Parathyroid adenoma (tissue), 2 donors: ENCODE measurements around the gene DTX3.
A peak's percentile ranks its signal among the peaks of the same experiment; 100 is the strongest.

Experiments
- H2AFZ ChIP-seq: fragments of 300-600 bp; sonication (generic); one replicate; pipeline ENCODE4 v1.7.0; 2017; ENCODE audit warnings: antibody characterized with exemption, mild to moderate bottlenecking
- H3K27ac ChIP-seq: fragments of 300-600 bp; sonication (generic); one replicate; pipeline ENCODE4 v1.7.0; 2017
- H3K27me3 ChIP-seq: fragments of 300-600 bp; sonication (generic); one replicate; pipeline ENCODE4 v1.7.0; 2017; ENCODE audit warnings: low read length; ENCODE audit not compliant: control insufficient read depth, insufficient read depth
- H3K36me3 ChIP-seq: fragments of 300-600 bp; sonication (generic); one replicate; pipeline ENCODE4 v1.7.0; 2017; ENCODE audit warnings: low read length; ENCODE audit not compliant: control insufficient read depth, insufficient read depth
- H3K4me1 ChIP-seq: fragments of 300-600 bp; sonication (generic); one replicate; pipeline ENCODE4 v1.7.0; 2017; ENCODE audit warnings: control low read depth
- H3K4me2 ChIP-seq: fragments of 300-600 bp; sonication (generic); one replicate; pipeline ENCODE4 v1.7.0; 2017; ENCODE audit warnings: low read length
- H3K4me3 ChIP-seq: fragments of 300-600 bp; sonication (generic); one replicate; pipeline ENCODE4 v1.7.0; 2017; ENCODE audit warnings: low read depth, low read length
- H3K79me2 ChIP-seq: fragments of 300-600 bp; sonication (generic); one replicate; pipeline ENCODE4 v1.7.0; 2017; ENCODE audit warnings: control low read depth
- H3K9ac ChIP-seq: fragments of 300-600 bp; sonication (generic); one replicate; pipeline ENCODE4 v1.7.0; 2017; ENCODE audit warnings: mild to moderate bottlenecking
- H3K9me3 ChIP-seq: fragments of 300-600 bp; sonication (generic); one replicate; pipeline ENCODE4 v1.7.0; 2017; ENCODE audit warnings: low read length; ENCODE audit not compliant: control insufficient read depth
- TF ChIP-seq, protein P1 (sequence below): fragments of 300-600 bp; sonication (generic); IDR thresholded peaks from one replicate; pipeline ENCODE4 v1.7.0; 2017; ENCODE audit warnings: antibody characterized with exemption, mild to moderate bottlenecking
- donor health status: primary hyperparathyroidism.

Gene DTX3

DNA sequence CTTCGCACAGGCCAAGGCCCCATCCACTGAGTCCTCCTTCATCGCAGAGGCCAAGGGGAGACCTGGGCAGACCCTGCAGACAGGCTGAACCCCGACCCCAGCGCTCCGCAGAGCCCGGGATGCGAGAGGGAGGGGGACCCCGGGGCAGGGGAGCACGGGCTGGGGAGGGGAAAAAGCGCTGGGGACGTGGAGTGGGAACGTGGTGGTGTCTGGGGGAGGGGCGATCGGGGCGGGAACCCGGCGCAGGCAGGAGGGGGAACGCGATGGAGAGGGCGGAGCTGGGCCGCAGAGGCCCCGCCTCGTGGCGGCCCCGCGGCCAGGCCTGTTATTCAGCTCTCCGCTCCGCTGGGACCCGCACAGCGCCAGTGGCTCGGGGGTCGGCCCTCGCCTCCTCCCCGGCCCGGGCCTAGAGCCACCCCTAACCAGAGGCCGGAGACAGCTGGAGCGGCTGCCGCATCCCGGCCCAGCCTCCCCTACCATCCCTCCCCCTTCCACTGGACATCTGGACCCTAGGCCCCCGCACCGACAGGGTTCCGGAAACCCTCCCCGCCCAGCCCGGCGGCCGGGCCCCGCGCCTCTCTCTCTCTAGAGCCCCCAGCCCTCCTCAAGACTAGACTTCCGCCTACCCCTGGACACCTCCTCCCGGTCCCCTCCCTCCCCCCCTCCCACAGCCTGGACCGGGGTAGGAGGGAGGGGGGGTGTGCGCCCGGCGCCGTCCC lies 6.6 kb downstream of the DTX3 start, which contains the start of gene ARHGEF25:
TSS of gene ARHGEF25 (plus strand) at position 328 of the 719 bp plus-strand sequence. CDS start 460 bp downstream, outside the sequence.
- no peaks in the 10 kb centered on the region for H3K27me3 ChIP-seq
- peaks cover 4% of the 10 kb centered on the region for H3K4me1 ChIP-seq
- H3K4me3 ChIP-seq: peak within 1 kb of the TSS; percentile 65
- TF ChIP-seq, protein P1, sequence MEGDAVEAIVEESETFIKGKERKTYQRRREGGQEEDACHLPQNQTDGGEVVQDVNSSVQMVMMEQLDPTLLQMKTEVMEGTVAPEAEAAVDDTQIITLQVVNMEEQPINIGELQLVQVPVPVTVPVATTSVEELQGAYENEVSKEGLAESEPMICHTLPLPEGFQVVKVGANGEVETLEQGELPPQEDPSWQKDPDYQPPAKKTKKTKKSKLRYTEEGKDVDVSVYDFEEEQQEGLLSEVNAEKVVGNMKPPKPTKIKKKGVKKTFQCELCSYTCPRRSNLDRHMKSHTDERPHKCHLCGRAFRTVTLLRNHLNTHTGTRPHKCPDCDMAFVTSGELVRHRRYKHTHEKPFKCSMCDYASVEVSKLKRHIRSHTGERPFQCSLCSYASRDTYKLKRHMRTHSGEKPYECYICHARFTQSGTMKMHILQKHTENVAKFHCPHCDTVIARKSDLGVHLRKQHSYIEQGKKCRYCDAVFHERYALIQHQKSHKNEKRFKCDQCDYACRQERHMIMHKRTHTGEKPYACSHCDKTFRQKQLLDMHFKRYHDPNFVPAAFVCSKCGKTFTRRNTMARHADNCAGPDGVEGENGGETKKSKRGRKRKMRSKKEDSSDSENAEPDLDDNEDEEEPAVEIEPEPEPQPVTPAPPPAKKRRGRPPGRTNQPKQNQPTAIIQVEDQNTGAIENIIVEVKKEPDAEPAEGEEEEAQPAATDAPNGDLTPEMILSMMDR: no peak
- H3K27ac ChIP-seq: peak within 1 kb of the TSS; percentile 17
- H3K79me2 ChIP-seq: no peaks in the 10 kb centered on the region
- H2AFZ ChIP-seq: peak within 1 kb of the TSS; percentile 90
- peak within 1 kb of the TSS; percentile 37 for H3K9ac ChIP-seq
- H3K4me2 ChIP-seq: peak within 1 kb of the TSS; percentile 79
- no peaks in the 10 kb centered on the region for H3K36me3 ChIP-seq
- no peaks in the 10 kb centered on the region for H3K9me3 ChIP-seq

DNA sequence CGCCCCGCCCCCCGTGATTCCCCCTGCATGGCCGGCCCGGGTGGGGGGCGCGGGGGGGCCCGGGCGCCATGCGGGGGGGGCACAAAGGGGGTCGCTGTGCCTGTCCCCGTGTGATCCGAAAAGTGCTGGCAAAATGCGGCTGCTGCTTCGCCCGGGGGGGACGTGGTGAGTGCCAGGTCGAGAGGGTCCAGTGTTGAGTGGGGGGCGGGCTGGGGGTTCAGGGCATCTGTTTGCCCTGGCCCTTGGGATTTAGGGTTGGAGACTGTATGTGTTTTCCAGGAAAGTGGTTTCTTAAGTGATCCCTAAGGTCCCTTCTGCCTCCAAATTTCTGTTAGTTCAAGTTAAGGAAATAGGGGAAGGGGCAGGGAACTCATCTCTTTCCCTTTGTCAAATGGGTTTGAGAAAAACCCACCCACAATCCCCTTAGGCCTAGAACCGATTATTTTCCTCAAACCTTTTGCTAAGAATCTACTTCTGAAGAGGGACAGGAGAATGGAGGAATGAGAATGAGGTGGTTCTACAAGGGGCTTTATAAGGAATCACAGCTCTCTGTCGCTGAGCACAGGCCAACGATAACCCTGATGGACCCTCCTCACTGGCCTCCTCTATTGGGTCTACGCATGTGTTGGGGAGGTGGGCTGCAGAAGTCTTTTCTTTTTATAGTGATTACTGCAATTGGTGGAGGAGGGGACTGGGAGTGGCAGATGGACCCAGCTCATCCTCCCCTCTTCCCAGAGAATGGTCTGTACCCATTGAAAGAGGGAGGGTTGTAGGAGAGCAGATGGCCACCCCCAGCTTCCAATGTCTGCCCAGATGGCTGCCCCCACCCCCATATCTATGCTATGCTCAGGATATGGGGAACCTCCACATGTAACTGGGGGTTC lies 7.4 kb downstream of the DTX3 start:
- peak overlapping the region; percentile 79 for H3K4me2 ChIP-seq
- no peaks in the 10 kb centered on the region for H3K36me3 ChIP-seq
- peak overlapping the region; percentile 65 for H3K4me3 ChIP-seq
- H3K79me2 ChIP-seq: no peaks in the 10 kb centered on the region
- peaks cover 10% of the 10 kb centered on the region for H3K4me1 ChIP-seq
- TF ChIP-seq, protein P1: no peak
- H2AFZ ChIP-seq: no peak overlapping the region
- no peaks in the 10 kb centered on the region for H3K27me3 ChIP-seq
- no peak overlapping the region for H3K27ac ChIP-seq
- H3K9me3 ChIP-seq: no peaks in the 10 kb centered on the region
- peak overlapping the region; percentile 37 for H3K9ac ChIP-seq

DNA sequence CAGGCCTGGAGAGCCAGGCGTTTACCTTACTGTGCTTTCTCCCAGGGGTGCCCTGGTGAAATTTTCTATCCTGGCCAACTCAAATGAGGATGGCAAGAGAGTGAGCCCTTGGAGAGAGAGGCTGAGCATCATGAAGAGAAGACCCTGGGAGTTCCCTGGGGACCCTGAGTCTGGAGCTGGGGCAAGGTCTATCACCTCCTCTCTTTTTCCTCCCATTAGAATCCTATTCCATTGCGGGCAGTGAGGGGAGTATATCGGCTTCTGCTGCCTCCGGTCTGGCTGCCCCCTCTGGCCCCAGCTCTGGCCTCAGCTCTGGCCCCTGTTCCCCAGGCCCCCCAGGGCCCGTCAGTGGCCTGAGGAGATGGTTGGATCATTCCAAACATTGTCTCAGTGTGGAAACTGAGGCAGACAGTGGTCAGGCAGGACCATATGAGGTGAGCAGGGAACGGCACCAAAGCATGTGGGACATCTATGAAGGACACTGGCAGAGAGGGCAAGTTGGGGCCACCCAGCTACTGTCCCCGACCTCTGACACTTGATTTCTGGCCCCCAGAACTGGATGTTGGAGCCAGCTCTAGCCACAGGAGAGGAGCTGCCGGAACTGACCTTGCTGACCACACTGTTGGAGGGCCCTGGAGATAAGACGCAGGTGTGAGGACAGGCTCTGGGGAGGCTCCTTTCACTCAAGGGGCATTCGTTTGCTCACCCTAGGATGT lies 8.2 kb downstream of the DTX3 start:
- TF ChIP-seq, protein P1: no peak
- Histone ChIP-seq H3K27ac (no peak overlapping the region), H3K4me2 (no peak overlapping the region), H3K79me2 (no peaks in the 10 kb centered on the region), H3K36me3 (no peaks in the 10 kb centered on the region), H3K9ac (no peak overlapping the region), H3K4me3 (no peak overlapping the region), H3K4me1 (peaks cover 10% of the 10 kb centered on the region), H3K9me3 (no peaks in the 10 kb centered on the region), H3K27me3 (no peaks in the 10 kb centered on the region), H2AFZ (no peak overlapping the region)

DNA sequence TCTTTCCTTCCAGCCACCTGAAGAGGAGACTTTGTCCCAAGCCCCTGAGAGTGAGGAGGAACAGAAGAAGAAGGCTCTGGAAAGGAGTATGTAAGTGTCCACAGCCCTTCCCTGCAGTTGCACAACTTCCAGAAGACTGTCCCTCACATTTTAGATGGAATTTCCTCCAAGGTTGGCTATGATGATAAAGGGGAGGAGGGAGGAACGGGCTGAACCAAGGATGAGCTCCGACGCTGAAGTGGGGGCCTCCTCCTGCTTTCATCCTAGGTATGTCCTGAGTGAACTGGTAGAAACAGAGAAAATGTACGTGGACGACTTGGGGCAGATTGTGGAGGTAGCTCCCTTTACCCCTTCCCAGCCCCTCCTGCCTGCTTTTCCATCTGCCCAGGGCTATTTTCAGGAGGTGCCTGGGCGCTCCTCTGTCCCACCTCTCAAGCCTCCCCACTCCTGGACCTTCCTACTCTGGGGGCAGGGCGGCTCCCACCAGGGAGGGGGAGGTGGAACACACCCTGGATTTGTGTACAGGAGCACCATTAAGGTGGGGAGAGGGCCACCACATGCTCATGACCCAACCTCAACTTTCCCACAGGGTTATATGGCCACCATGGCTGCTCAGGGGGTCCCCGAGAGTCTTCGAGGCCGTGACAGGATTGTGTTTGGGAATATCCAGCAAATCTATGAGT lies 8.9 kb downstream of the DTX3 start:
- H3K9ac ChIP-seq: no peak overlapping the region
- H3K27me3 ChIP-seq: no peaks in the 10 kb centered on the region
- H2AFZ ChIP-seq: no peak overlapping the region
- no peak overlapping the region for H3K27ac ChIP-seq
- H3K4me3 ChIP-seq: no peak overlapping the region
- H3K4me2 ChIP-seq: no peak overlapping the region
- no peaks in the 10 kb centered on the region for H3K36me3 ChIP-seq
- H3K9me3 ChIP-seq: no peaks in the 10 kb centered on the region
- TF ChIP-seq, protein P1: no peak
- peaks cover 10% of the 10 kb centered on the region for H3K4me1 ChIP-seq
- H3K79me2 ChIP-seq: no peaks in the 10 kb centered on the region
